A549 (cell line): ENCODE data around the gene COL13A1. TPM values are rescaled to one million over a fixed set of nuclear protein-coding genes. Genes with fewer than 3 reads are reported as not detected.

Experiments used
- ATAC-seq, 2 experiments: fragments of 200-7000 bp in 1 of 2; fragments of >200 bp in 1 of 2; cut with Nextera tagmentation in 1 of 2; cut with Tn5 transposase in 1 of 2; 3 replicates each; pipeline versions ENCODE4 v1.8.0 to v1.9.1; 2018 to 2020; ENCODE audit warnings: mild to moderate bottlenecking in 1 of 2, moderate library complexity in 1 of 2
- CTCF ChIA-PET: fragments of 300-600 bp; sonication (Branson Sonifier 250); formaldehyde crosslinking; extraction: SDS; loops from one replicate; lab custom pipeline; 2021; ENCODE audit warnings: antibody characterized with exemption, inconsistent platforms; lab: Yijun Ruan, JAX
- POLR2A ChIA-PET: fragments of 350-600 bp; formaldehyde crosslinking; extraction: SDS; loops from one replicate; lab custom pipeline; 2021; ENCODE audit warnings: antibody characterized with exemption, inconsistent platforms; lab: Yijun Ruan, JAX
- DNase-seq, 2 experiments: peaks; one replicate each; pipeline versions ENCODE4 v3.0.0 to v3.0.0-alpha.2; 2011 to 2016; ENCODE audit warnings: low read depth in 1 of 2, low spot score in 1 of 2
- FAIRE-seq: peaks from 2 replicates; lab custom pipeline; 2011; peaks lifted over from hg19 to GRCh38; lab: Jason Lieb, UNC
- H3K27ac ChIP-seq, 2 experiments: fragments of >200 bp; sonication (Bioruptor Twin); formaldehyde crosslinking; 3 replicates each; pipeline ENCODE4 v1.5.1; 2016 to 2017
- H3K4me1 ChIP-seq: fragments of >200 bp; sonication (Bioruptor Twin); formaldehyde crosslinking; 3 replicates; pipeline ENCODE4 v1.6.1; 2016
- H3K4me2 ChIP-seq: fragments of >200 bp; sonication (Bioruptor Twin); formaldehyde crosslinking; 3 replicates; pipeline ENCODE4 v1.6.1; 2016
- H3K4me3 ChIP-seq: fragments of >200 bp; sonication (Bioruptor Twin); formaldehyde crosslinking; 3 replicates; pipeline ENCODE4 v1.5.1; 2016
- H3K9me3 ChIP-seq: fragments of >200 bp; sonication (Bioruptor Twin); formaldehyde crosslinking; 3 replicates; pipeline ENCODE4 v1.6.1; 2016
- CTCF ChIP-seq: fragments of >200 bp; sonication (Bioruptor Twin); formaldehyde crosslinking; IDR thresholded peaks from 3 replicates; pipeline ENCODE4 v1.5.1; 2016
- EP300 ChIP-seq, 2 experiments: fragments of >200 bp; sonication (Bioruptor Twin); formaldehyde crosslinking; IDR thresholded peaks; 2 replicates in 1 of 2; 3 replicates in 1 of 2; pipeline ENCODE4 v1.6.1; 2016 to 2017
- GATA3 ChIP-seq: IDR thresholded peaks from 2 replicates; pipeline ENCODE4 v1.6.1; 2012; ENCODE audit warnings: borderline replicate concordance
- HMGXB4 ChIP-seq: fragments of 250-450 bp; sonication (Bioruptor Pico); IDR thresholded peaks from 2 replicates; pipeline ENCODE4 v1.5.0; 2021; ENCODE audit warnings: mild to moderate bottlenecking, moderate library complexity, borderline replicate concordance
- KDM5A ChIP-seq: fragments of 200-600 bp; sonication (generic); IDR thresholded peaks from 2 replicates; pipeline ENCODE4 v1.6.1; 2016; ENCODE audit warnings: antibody characterized with exemption, mild to moderate bottlenecking
- MAFK ChIP-seq: fragments of 450-650 bp; IDR thresholded peaks from 2 replicates; pipeline ENCODE4 v1.6.1; 2014; ENCODE audit not compliant: partially characterized antibody
- PHF8 ChIP-seq: fragments of 200-600 bp; sonication (generic); IDR thresholded peaks from 2 replicates; pipeline ENCODE4 v1.6.1; 2016; ENCODE audit warnings: low read depth, mild to moderate bottlenecking, antibody characterized with exemption, moderate library complexity, borderline replicate concordance
- POLR2A ChIP-seq: IDR thresholded peaks from 2 replicates; pipeline ENCODE4 v1.6.1; 2012; ENCODE audit warnings: mild to moderate bottlenecking, low read length
- TFCP2L1 ChIP-seq: fragments of 250-450 bp; sonication (Bioruptor Pico); IDR thresholded peaks from 2 replicates; pipeline ENCODE4 v1.5.0; 2021; ENCODE audit warnings: mild to moderate bottlenecking
- WGBS: methylation state at CpG from one replicate; pipeline ENCODE4 v1.1.6; 2017; ENCODE audit errors: missing lambda C conversion rate; 5-methylcytosine and 5-hydroxymethylcytosine counted together
- polyA plus RNA-seq, 4 experiments: library from polyadenylated mRNA; depleted of rRNA in 3 of 4; stranded (reverse); fragments of >200 nt; fragmentation: RNase III in 1 of 4; extraction: RNeasy Plus Mini Kit Qiagen cat#74134 plus additional on column Dnase treatment in 1 of 4; gene quantifications; 2 replicates in 3 of 4; 3 replicates in 1 of 4; pipeline ENCODE4 v1.2.3, GENCODE V29; 2011 to 2017

The COL13A1 gene
- polyA plus RNA-seq, 2 of the 4 experiments (the other 2 are of a cell fraction): 0.08 to 0.27 TPM

- ATAC-seq (no peak), FAIRE-seq (no peak), DNase-seq (no peak)
- no peaks in the 10 kb centered on the region for H3K4me1 ChIP-seq
- no peak overlapping the region for H3K4me3 ChIP-seq
- H3K9me3 ChIP-seq: no peaks in the 10 kb centered on the region
- TF ChIP-seq TFCP2L1 (no peak), EP300 (IDR thresholded peaks at IDR 0.05) (no peak), CTCF (no peak), HMGXB4 (CRISPR knock-in tag) (no peak), POLR2A (no peak), PHF8 (no peak)
- 60% methylated on average over 5 of the region's 5 CpGs for WGBS
- H3K4me2 ChIP-seq: no peak overlapping the region
- POLR2A ChIA-PET: no interaction called here
- CTCF ChIA-PET: interaction anchor here (0.9 to 3.4 kb wide), 5 partner anchors 14 to 37 kb away, joined by 3 to 22 read pairs (median 10); no protein-coding TSS in a partner anchor
- no peak overlapping the region for H3K27ac ChIP-seq
These were observed 83.0 kb downstream of the COL13A1 start for GRCh38 chr10:69884686-69885085.

- Histone ChIP-seq H3K4me2 (no peak overlapping the region), H3K27ac (no peak overlapping the region), H3K9me3 (no peaks in the 10 kb centered on the region), H3K4me1 (no peaks in the 10 kb centered on the region), H3K4me3 (no peak overlapping the region)
- TF ChIP-seq CTCF (0 out of 3 replicates have a peak, but pooled peaks have one; percentile 4), KDM5A (no peak)
- DNase-seq: peak in 1 of 2 experiments; percentile 68
- FAIRE-seq: no peak
- CTCF ChIA-PET: interaction anchor here (0.9 to 3.3 kb wide), 5 partner anchors 10 to 29 kb away, joined by 3 to 22 read pairs (median 9); no protein-coding TSS in a partner anchor
- POLR2A ChIA-PET: no interaction called here
- 73% methylated on average over 8 of the region's 8 CpGs for WGBS
- peak in 1 of 2 experiments; percentile 76; a peak in 3 of 6 replicates for ATAC-seq
These were observed 83.8 kb downstream of the COL13A1 start for GRCh38 chr10:69885379-69886013.

GRCh38 chr10:69888882-69889584, 87.3 kb downstream of the COL13A1 start:
- no peak for FAIRE-seq
- CTCF ChIA-PET: interaction anchor here (1.2 to 15.7 kb wide), 7 partner anchors 10 to 88 kb away, joined by 3 to 182 read pairs (median 4); partner anchors contain the start of gene COL13A1
- no peak overlapping the region for H3K4me2 ChIP-seq
- no peak for ATAC-seq
- TF ChIP-seq MAFK (no peak), GATA3 (no peak), CTCF (no peak)
- no peak overlapping the region for H3K27ac ChIP-seq
- DNase-seq: no peak
- no peaks in the 10 kb centered on the region for H3K4me1 ChIP-seq
- POLR2A ChIA-PET: no interaction called here
- no peak overlapping the region for H3K4me3 ChIP-seq
- no peaks in the 10 kb centered on the region for H3K9me3 ChIP-seq
- WGBS: 29% methylated on average over 8 of the region's 12 CpGs
